WERI-Rb-1 (cell line): ENCODE measurements around the gene ADAM8.
"Not testable (repeated sequence)": the region's sequence is repeated elsewhere in the genome, so short reads cannot be mapped to it uniquely, and the experiment has no call there.

Experiments
- DNase-seq: peaks from one replicate; pipeline ENCODE4 v3.0.0-alpha.2; 2020
- H3K27ac ChIP-seq: fragments of 250-450 bp; sonication (Bioruptor Pico); 2 replicates; pipeline ENCODE4 v1.5.1; 2020; ENCODE audit warnings: mild to moderate bottlenecking, moderate library complexity
- H3K27me3 ChIP-seq: fragments of 250-450 bp; sonication (Bioruptor Pico); 2 replicates; pipeline ENCODE4 v1.5.1; 2021; ENCODE audit warnings: mild to moderate bottlenecking, low read depth, moderate library complexity; ENCODE audit not compliant: insufficient read depth, severe bottlenecking
- H3K36me3 ChIP-seq: fragments of 250-450 bp; sonication (Bioruptor Pico); 2 replicates; pipeline ENCODE4 v1.5.1; 2020; ENCODE audit warnings: mild to moderate bottlenecking, moderate library complexity
- H3K4me3 ChIP-seq: 2 replicates; pipeline ENCODE4 v1.5.1; 2011; ENCODE audit warnings: low read depth, mild to moderate bottlenecking, control low read depth, low read length
- H3K9me3 ChIP-seq: fragments of 250-450 bp; sonication (Bioruptor Pico); 2 replicates; pipeline ENCODE4 v1.5.1; 2021; ENCODE audit warnings: mild to moderate bottlenecking, moderate library complexity; ENCODE audit not compliant: severe bottlenecking
- TF ChIP-seq, protein P1 (sequence below): IDR thresholded peaks from 2 replicates; pipeline ENCODE4 v1.5.1; 2011; ENCODE audit warnings: low read depth, mild to moderate bottlenecking, control low read depth, inconsistent platforms, low read length

Gene ADAM8

DNA sequence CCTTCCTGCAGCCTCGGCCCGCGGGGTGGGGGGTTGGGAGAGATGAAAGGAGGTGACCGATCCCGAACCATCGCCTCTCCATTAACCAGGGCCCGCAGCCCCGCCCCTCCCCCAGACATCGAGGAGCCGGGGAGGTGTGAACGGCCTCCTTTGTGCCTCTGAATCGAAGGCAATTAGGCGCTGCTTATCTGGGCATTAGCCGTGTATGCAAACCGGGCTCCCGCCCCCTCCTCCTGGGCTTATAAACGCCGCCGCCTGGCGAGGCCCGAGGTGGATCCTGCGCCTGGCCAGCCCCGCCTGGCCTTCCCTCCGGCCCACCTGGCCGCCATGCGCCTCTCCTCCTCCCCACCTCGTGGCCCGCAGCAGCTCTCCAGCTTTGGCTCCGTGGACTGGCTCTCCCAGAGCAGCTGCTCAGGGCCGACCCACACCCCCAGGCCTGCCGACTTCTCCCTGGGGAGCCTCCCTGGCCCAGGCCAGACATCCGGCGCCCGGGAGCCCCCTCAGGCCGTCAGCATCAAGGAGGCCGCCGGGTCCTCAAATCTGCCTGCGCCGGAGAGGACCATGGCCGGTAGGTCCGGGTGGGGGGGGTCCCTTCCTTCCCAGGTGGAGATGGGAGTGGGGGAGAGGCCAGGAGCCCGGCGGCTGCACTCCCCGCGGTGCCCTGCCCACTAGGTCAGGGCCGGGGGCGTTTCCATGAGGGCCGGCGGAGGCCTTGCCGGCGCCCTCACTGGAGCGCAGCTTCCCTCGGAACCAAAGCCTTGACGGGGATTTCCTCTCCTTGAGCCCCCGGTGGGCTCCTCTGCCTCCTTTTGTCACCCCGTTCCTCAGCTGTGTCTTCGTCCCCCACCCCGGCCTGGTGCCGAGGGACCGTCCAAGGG lies 38.8 kb downstream of the ADAM8 start, which contains the start of gene VENTX:
Gene VENTX (plus strand): TSS at position 268 of the 878 bp plus-strand sequence. CDS start 60 bp downstream, at position 328.
- DNase-seq = peak; percentile 72
- Histone ChIP-seq H3K4me3 (peak within 1 kb of the TSS; percentile 44), H3K9me3 (no peaks in the 10 kb centered on the region), H3K27ac (peak within 1 kb of the TSS; percentile 27; the same call in 1 of the 2 replicates), H3K36me3 (no peaks in the 10 kb centered on the region), H3K27me3 (peaks cover 12% of the 10 kb centered on the region)
- TF ChIP-seq, protein P1, sequence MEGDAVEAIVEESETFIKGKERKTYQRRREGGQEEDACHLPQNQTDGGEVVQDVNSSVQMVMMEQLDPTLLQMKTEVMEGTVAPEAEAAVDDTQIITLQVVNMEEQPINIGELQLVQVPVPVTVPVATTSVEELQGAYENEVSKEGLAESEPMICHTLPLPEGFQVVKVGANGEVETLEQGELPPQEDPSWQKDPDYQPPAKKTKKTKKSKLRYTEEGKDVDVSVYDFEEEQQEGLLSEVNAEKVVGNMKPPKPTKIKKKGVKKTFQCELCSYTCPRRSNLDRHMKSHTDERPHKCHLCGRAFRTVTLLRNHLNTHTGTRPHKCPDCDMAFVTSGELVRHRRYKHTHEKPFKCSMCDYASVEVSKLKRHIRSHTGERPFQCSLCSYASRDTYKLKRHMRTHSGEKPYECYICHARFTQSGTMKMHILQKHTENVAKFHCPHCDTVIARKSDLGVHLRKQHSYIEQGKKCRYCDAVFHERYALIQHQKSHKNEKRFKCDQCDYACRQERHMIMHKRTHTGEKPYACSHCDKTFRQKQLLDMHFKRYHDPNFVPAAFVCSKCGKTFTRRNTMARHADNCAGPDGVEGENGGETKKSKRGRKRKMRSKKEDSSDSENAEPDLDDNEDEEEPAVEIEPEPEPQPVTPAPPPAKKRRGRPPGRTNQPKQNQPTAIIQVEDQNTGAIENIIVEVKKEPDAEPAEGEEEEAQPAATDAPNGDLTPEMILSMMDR = no peak

DNA sequence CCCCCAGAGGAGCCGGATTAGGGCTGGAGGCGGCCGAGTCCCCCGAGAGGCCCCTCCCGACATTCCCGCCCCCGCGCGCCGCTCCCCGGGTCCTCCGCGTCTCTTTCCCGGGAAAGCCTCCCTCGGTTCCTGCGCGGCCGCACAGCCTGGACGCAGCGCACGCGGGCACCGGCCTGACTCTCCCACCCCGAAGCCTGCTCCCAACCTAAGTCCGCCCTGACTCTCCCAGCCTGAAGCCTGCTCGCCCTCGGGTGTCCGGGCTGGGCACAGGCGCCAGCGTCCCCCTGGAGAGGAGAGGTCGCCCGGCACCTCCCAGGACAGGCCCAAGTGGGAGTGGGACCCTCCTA lies 39.5 kb downstream of the ADAM8 start:
- peak overlapping the region; percentile 27; the same call in 1 of the 2 replicates for H3K27ac ChIP-seq
- no peaks in the 10 kb centered on the region for H3K36me3 ChIP-seq
- TF ChIP-seq, protein P1 = no peak
- H3K9me3 ChIP-seq = no peaks in the 10 kb centered on the region
- no peak for DNase-seq
- peaks cover 12% of the 10 kb centered on the region for H3K27me3 ChIP-seq
- H3K4me3 ChIP-seq = peak overlapping the region; percentile 44

DNA sequence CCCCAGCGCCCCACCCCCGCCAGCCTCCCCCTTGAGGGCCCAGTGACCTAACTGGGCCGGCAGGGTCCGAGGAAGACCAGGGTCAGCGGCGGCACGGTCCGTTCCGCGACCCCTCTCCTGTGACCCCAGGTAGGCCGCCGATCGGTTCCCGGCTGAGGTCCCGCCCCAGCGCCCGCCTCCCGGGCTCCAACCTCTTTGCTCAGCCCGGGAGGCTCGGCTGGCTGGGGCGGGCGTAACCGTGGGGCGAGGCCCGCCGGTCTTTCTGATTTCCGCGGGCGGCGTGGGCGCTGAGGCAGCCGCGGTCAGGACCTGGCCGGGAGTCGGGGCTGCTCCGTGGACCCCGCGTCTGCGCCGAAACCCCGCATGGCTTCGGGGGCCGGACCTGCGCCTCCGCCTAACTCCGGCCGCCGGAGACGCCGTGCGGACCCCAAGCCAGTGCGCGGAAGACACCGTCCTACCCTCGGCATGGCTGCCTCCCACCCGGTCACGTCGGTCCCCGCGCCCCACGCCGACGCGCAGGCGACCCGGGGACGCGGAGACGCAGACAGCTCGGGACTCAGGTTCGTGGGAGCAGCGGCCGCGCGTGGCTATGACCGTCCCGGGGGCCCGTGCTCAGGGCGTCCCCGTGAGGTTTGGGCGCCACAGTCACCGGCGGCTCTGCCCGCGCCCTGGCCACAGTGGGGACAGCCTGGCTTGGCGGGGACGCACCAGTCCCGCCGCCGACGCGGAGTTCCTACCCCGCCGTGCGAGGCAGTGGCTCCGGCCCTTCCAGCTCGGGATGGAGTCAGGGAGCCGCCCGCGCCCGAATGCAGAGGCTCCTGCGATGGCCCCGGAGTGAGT lies 40.0 kb downstream of the ADAM8 start:
- TF ChIP-seq, protein P1 = no peak
- peaks cover 12% of the 10 kb centered on the region for H3K27me3 ChIP-seq
- no peak for DNase-seq
- H3K4me3 ChIP-seq = peak overlapping the region; percentile 44
- no peaks in the 10 kb centered on the region for H3K36me3 ChIP-seq
- no peak overlapping the region for H3K27ac ChIP-seq
- no peaks in the 10 kb centered on the region for H3K9me3 ChIP-seq

DNA sequence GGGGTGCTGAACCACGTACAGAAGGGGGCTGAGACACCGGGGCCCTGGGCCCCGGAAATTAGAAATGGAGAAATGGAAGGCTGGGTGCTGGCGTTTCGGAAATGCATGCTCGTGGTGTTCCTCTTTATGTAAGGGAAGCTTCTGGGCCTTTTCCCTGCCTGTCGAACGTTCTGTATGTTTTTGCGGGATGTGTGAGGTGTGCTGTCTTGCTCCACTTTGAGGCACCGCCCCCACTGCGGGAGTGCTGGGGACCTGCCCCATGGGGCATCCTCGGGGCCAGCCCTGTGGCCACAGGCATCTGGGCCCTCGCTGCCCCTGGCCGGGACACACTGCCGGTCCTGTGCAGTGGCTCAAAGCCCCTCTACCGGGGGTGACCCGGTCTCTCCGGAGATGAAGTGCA lies 40.7 kb downstream of the ADAM8 start:
- DNase-seq = no peak
- peaks cover 16% of the 10 kb centered on the region for H3K27me3 ChIP-seq
- no peaks in the 10 kb centered on the region for H3K36me3 ChIP-seq
- no peak overlapping the region for H3K27ac ChIP-seq
- TF ChIP-seq, protein P1 = no peak
- no peak overlapping the region for H3K4me3 ChIP-seq
- H3K9me3 ChIP-seq = no peaks in the 10 kb centered on the region

DNA sequence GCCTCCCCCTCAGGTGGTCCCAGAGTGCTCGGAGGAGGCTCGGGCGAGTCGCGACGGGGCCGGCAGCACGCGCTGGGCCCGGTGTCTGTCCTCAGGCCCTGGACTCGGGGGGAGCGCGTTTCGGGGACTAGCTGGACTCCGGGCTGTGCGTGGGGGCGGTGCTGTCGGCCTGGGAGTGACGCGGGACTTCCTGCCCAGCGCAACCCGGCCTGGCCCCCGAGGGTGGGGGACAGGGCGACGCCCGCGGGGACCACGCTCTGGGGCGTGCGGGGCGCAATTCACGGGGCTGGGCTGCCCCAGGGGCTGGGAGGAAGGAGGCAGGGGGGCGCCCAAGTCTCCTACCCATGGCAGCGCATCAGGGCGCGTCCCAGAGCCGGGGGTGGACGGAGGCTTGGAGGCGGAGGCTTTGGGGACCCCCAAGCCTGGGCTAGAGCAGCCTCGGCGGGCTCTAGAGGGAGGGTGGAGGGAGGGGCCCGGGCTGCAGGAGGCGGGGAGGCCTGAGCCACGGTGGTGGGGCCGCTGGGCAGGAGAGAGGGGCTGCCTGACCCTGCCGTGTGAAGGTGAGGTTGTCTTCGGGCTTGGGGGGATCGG lies 41.3 kb downstream of the ADAM8 start:
- DNase-seq = no peak
- no peaks in the 10 kb centered on the region for H3K9me3 ChIP-seq
- H3K27me3 ChIP-seq = peaks cover 16% of the 10 kb centered on the region

DNA sequence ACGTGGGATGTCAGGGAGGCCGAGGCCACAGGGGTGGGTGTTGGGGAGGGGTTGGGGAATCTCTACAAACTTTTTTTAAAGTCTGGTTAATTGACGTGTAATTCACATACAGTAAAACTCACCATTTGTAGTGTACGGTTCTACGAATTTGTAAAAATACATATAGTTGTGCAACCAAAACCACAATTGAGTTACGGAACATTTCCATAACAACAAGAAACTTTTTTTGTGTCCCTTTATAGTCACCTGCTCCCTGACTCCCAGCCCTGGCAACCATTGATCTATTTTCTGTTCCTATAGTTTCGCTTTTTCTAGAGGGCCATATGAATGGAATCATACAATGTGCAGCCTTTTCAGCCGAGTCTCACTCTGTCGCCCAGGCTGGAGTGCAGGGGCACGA lies 41.9 kb downstream of the ADAM8 start:
- DNase-seq, H3K27ac ChIP-seq, H3K36me3 ChIP-seq, H3K9me3 ChIP-seq, H3K4me3 ChIP-seq: not testable (repeated sequence)
- peaks cover 16% of the 10 kb centered on the region for H3K27me3 ChIP-seq

More for the DNA sequence above, 41.3 kb downstream of the ADAM8 start:
- H3K36me3 ChIP-seq = no peaks in the 10 kb centered on the region
- H3K27ac ChIP-seq = no peak overlapping the region
- TF ChIP-seq, protein P1 = no peak
- H3K4me3 ChIP-seq = no peak overlapping the region
